Body of pancreas (tissue), 4 donors: Measurements from ENCODE around the gene SCFD2. TPM values are rescaled to one million over a fixed set of nuclear protein-coding genes. Genes with fewer than 3 reads are reported as not detected.

Source experiments
- ATAC-seq: fragments of 150-250 bp; one replicate; pipeline ENCODE4 v1.9.1; 2016
- DNase-seq, 4 donors: peaks; one replicate each; pipeline ENCODE4 v3.0.0-alpha.2; 2019
- H3K27ac ChIP-seq, 4 donors: fragments of 200-600 bp; sonication (generic); 1 replicate in 3 of 4; 2 replicates in 1 of 4; pipeline versions ENCODE4 v1.5.1 to v1.6.1; 2016 to 2019; ENCODE audit warnings: mild to moderate bottlenecking in 1 of 4, mixed read lengths in 1 of 4, moderate library complexity in 1 of 4
- H3K27me3 ChIP-seq, 2 donors: fragments of 200-600 bp; sonication (generic); one replicate each; pipeline ENCODE4 v1.6.0; 2016; ENCODE audit warnings: mild to moderate bottlenecking in 1 of 2
- H3K36me3 ChIP-seq, 2 donors: fragments of 200-600 bp; sonication (generic); replicated peaks in 1 of 2; 2 replicates each; pipeline ENCODE4 v1.5.1; 2016; ENCODE audit warnings: low read depth in 2 of 2; ENCODE audit not compliant: insufficient read depth in 1 of 2
- H3K4me1 ChIP-seq: fragments of 200-600 bp; sonication (generic); one replicate; pipeline ENCODE4 v1.6.0; 2016
- H3K4me3 ChIP-seq, 2 donors: fragments of 200-600 bp; sonication (generic); 1 replicate in 1 of 2; 2 replicates in 1 of 2; pipeline ENCODE4 v1.5.1; 2016 to 2019
- H3K9me3 ChIP-seq, 3 donors: fragments of 200-600 bp; sonication (generic); 1 replicate in 2 of 3; 2 replicates in 1 of 3; pipeline ENCODE4 v1.5.1; 2016
- CTCF ChIP-seq, 7 experiments: fragments of 450-650 bp in 4 of 7; fragments of 200-600 bp in 3 of 7; sonication (generic) in 3 of 7; IDR thresholded peaks; one replicate each; pipeline ENCODE4 v1.5.1; 2016 to 2019; ENCODE audit warnings: antibody characterized with exemption in 7 of 7
- POLR2A ChIP-seq, 3 donors: fragments of 450-650 bp; IDR thresholded peaks; one replicate each; pipeline ENCODE4 v1.6.1; 2016; ENCODE audit warnings: antibody characterized with exemption in 3 of 3, mild to moderate bottlenecking in 2 of 3
- WGBS, 2 donors: methylation state at CpG; one replicate each; pipeline ENCODE4 v1.1.5; 2017; 5-methylcytosine and 5-hydroxymethylcytosine counted together
- intact Hi-C: fragments of 100-400 bp; cut with DNase I; formaldehyde crosslinking; loops from one replicate; pipeline ENCODE4 v1.15.1; 2023
- total RNA-seq, 2 donors: library from RNA; depleted of rRNA; stranded (reverse); fragments of >200 nt; gene quantifications; one replicate each; pipeline ENCODE4 v1.1.0, GENCODE V29; 2016

SCFD2 gene
- total RNA-seq, 2 donors from 2014 or later, result 17.9 to 53.7 TPM

- Histone ChIP-seq H3K27ac (peak overlapping the region in 2 of 4 donors; percentile 45 to 55), H3K27me3 (no peaks in the 10 kb centered on the region), H3K36me3 (no peaks in the 10 kb centered on the region), H3K4me1 (peaks cover 20% of the 10 kb centered on the region), H3K4me3 (peak overlapping the region; percentile 40 to 61), H3K9me3 (peaks cover 0 to 6% (median 0%) of the 10 kb centered on the region in 3 donors)
- TF ChIP-seq CTCF (IDR thresholded peaks at IDR 0.05) (no peak), POLR2A (IDR thresholded peaks at IDR 0.05) (no peak)
- no peak for ATAC-seq
- 38 to 54% methylated on average over 26 of the region's 26 CpGs for WGBS, 2 donors
- intact Hi-C loops, result no loop called here
- DNase-seq, result no peak
Observed at GRCh38 chr4:52861171-52861823, 504.6 kb downstream of the SCFD2 start.

GRCh38 chr4:52860361-52860760 lies 505.5 kb downstream of the SCFD2 start:
- WGBS, 2 donors, result 72 to 75% methylated on average over 2 of the region's 2 CpGs
- no peaks in the 10 kb centered on the region for H3K27me3 ChIP-seq
- DNase-seq, result no peak
- H3K4me3 ChIP-seq, result no peak overlapping the region
- intact Hi-C loops, result no loop called here
- peaks cover 17% of the 10 kb centered on the region for H3K4me1 ChIP-seq
- no peaks in the 10 kb centered on the region for H3K36me3 ChIP-seq
- H3K9me3 ChIP-seq, result peaks cover 0 to 6% (median 0%) of the 10 kb centered on the region in 3 donors
- ATAC-seq, result no peak
- no peak overlapping the region for H3K27ac ChIP-seq
- TF ChIP-seq POLR2A (IDR thresholded peaks at IDR 0.05), result no peak
- TF ChIP-seq CTCF (IDR thresholded peaks at IDR 0.05), result no peak

GRCh38 chr4:52856801-52857200 lies 509.1 kb downstream of the SCFD2 start:
- DNase-seq (no peak), ATAC-seq (no peak)
- peaks cover 5% of the 10 kb centered on the region for H3K4me1 ChIP-seq
- H3K9me3 ChIP-seq, result peaks cover 0 to 6% (median 0%) of the 10 kb centered on the region in 3 donors
- intact Hi-C loops, result no loop called here
- no peaks in the 10 kb centered on the region for H3K27me3 ChIP-seq
- no peak overlapping the region for H3K27ac ChIP-seq
- TF ChIP-seq CTCF (IDR thresholded peaks at IDR 0.05), result no peak
- no peak for TF ChIP-seq POLR2A (IDR thresholded peaks at IDR 0.05)
- H3K4me3 ChIP-seq, result no peak overlapping the region
- WGBS, 2 donors, result 80 to 100% methylated on average over 1 of the region's 1 CpG
- H3K36me3 ChIP-seq, result no peaks in the 10 kb centered on the region

GRCh38 chr4:52853351-52853750 lies 512.5 kb downstream of the SCFD2 start:
- TF ChIP-seq CTCF (IDR thresholded peaks at IDR 0.05) (no peak), POLR2A (IDR thresholded peaks at IDR 0.05) (no peak)
- peaks cover 0 to 5% (median 0%) of the 10 kb centered on the region in 3 donors for H3K9me3 ChIP-seq
- no peak for ATAC-seq
- no peaks in the 10 kb centered on the region for H3K36me3 ChIP-seq
- peaks cover 8% of the 10 kb centered on the region for H3K4me1 ChIP-seq
- no peak overlapping the region for H3K4me3 ChIP-seq
- intact Hi-C loops, result no loop called here
- DNase-seq, result no peak
- H3K27me3 ChIP-seq, result no peaks in the 10 kb centered on the region
- no peak overlapping the region for H3K27ac ChIP-seq

- no peak overlapping the region for H3K4me3 ChIP-seq
- DNase-seq (no peak), ATAC-seq (no peak)
- H3K36me3 ChIP-seq, result no peaks in the 10 kb centered on the region
- TF ChIP-seq CTCF (IDR thresholded peaks at IDR 0.05) (no peak), POLR2A (IDR thresholded peaks at IDR 0.05) (no peak)
- intact Hi-C loops, result no loop called here
- H3K4me1 ChIP-seq, result peaks cover 13% of the 10 kb centered on the region
- 66 to 75% methylated on average over 3 of the region's 3 CpGs for WGBS, 2 donors
- H3K27ac ChIP-seq, result no peak overlapping the region
- no peaks in the 10 kb centered on the region for H3K27me3 ChIP-seq
- no peaks in the 10 kb centered on the region for H3K9me3 ChIP-seq
Observed at GRCh38 chr4:52852711-52853110, 513.1 kb downstream of the SCFD2 start.
